CD4-positive, alpha-beta T cell treated with Interleukin-21 for 1 hour (primary cell): Measurements from ENCODE around the gene RTL1.

Source experiments
- DNase-seq: peaks from one replicate; pipeline ENCODE4 v3.0.0-alpha.2; 2020

Gene RTL1

GRCh38 chr14:100864960-100865681, 38.4 kb downstream of the RTL1 start:
- DNase-seq = no peak

DNA sequence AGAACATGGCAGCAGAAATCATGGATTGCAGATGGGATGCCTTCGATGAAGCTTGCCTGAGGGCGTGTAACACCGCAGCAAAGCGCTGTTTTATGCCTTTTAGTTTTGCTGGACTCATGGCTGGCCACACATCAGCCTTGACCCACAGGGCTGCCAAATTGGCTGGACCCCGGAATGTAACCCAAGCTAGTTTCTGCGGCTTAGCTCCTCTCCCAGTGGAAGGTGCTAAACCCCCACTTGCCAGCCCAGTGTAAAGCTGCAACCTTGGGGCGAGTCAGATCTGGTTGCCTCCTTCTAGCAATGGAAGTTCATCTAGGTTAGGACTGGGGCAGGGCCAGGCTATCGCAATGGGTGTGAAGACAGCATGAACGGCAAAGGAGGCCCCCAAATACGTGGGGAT, 39.3 kb downstream of the RTL1 start:
- DNase-seq = no peak

DNA sequence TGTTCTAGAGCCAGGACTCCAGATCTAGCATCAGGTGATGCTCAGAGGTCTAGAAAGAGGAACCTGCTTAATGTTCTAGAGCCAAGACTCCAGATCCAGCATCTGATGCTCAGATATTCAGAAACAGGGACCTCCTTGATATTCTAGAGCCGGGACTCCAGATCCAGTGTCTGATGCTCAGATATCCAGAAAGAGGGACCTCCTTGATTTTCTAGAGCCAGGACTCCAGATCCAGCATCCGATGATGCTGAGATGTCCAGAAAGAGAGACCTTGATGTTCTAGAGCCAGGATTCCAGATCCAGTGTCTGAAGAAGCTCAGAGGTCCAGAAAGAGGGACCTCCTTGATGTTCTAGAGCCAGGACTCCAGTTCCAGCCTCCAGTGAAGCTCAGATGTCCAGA, 40.7 kb downstream of the RTL1 start:
- DNase-seq = no peak

GRCh38 chr14:100862277-100862676, 41.2 kb downstream of the RTL1 start:
- no peak for DNase-seq

DNA sequence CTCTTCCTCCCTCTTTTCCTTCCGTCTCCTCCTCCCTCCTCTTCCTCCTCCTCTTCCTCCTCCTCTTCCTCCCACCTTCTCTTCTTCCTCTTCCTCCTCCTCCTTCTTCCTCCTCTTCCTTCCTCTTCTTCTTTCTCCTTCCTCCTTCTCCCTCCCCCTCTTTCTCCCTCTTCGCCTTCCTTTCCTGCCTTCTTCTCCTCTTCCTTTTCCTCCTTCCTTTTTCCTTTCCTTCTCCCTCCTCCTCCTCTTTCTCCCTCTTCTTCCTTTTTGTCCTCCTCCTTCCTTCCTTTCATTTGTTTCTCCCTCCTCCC, 41.6 kb downstream of the RTL1 start:
- no peak for DNase-seq

DNA sequence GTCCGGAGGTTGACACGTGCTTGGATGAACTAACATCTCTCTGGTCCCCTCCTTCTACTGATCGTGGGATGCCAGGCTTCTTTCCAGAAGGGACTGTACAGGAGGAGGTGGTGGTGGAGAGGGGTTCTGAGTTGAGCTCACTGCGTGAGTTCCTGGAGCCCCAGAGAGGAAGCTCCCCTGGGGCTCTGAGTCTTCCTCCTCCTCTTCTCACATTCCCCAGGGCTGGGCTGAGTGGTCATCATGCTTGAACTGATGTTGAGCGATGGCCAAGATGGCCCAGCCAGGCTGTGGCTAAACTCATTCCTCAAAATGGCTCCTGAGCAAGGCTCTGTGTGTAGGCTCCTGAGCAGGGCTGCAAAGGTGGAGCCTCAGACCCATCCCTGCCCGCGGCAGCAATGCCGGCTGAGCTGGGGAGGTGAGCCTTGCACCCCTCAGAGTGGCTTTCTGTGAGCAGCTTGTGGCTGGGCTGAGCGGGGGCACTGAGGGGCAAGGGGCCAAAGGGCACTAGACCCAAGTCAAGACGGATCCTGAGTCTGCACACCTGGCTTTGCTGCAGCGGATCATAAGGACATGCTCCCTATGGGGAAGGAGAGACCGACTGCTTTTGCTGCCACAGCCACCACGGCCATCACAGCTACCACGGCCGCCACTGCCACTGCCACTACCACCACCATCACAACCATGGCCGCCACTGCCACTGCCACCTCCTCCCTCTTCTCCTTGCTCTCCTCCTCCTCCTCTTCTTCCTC, 42.2 kb downstream of the RTL1 start:
- DNase-seq = no peak

DNA sequence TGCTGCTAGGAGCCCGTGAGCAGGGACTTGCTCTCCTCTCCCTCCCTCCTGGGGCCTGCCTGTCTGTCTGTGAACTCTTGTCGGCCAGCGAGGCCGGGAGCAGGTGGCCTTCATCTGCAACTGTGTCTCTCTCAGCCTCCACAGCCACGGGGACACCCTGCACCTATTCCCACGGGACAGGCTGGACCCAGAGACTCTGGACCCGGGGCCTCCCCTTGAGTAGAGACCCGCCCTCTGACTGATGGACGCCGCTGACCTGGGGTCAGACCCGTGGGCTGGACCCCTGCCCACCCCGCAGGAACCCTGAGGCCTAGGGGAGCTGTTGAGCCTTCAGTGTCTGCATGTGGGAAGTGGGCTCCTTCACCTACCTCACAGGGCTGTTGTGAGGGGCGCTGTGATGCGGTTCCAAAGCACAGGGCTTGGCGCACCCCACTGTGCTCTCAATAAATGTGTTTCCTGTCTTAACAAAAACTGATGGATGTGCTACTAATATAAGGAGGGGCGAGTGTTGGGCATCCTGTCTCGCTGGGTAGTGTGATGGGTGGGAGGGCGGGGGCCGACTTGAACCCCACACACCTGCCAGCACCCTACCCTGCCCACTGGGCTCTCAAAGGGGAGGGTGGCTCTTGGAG, 42.9 kb downstream of the RTL1 start:
- DNase-seq = no peak

DNA sequence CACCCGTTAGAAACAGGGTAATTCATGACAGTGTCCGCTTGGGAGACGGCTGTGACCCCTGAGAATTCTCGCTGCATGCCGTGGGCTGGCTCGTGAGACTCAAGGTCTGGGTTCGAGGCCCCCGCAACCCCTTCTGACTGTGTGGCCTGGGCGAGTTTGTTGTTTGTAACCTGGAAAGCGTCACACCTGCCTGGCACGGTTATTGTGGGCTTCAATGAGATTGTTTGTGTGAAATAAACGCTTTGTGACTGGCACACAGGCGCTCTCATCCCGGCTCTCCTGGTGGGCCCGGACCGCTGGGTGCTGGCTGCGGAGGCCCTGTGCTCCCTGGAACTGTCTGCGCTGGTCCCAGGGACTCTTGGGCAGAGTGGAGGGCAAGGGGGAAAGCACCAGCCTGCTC, 43.7 kb downstream of the RTL1 start:
- DNase-seq = no peak

DNA sequence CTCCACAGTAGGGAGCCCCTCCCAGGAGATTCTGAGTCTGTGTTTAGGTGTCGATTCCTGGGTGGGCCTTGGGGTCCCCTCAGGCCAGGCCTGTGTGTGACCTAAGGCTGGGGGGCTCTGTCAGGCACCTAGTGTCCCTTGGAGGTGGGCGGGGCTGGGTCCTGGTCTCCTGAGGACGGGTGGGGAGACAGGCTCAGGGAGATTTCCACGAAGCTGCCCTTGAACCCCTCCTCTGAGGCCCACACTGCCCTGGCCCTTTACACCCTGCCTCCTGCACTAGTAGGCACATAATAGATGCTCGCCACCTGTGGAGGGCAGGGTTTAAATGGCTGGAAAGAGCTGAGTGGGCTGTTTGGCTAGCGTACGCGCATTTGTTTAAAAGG, 44.7 kb downstream of the RTL1 start:
- DNase-seq = no peak

GRCh38 chr14:100857923-100858837, 45.3 kb downstream of the RTL1 start:
- DNase-seq = no peak

DNA sequence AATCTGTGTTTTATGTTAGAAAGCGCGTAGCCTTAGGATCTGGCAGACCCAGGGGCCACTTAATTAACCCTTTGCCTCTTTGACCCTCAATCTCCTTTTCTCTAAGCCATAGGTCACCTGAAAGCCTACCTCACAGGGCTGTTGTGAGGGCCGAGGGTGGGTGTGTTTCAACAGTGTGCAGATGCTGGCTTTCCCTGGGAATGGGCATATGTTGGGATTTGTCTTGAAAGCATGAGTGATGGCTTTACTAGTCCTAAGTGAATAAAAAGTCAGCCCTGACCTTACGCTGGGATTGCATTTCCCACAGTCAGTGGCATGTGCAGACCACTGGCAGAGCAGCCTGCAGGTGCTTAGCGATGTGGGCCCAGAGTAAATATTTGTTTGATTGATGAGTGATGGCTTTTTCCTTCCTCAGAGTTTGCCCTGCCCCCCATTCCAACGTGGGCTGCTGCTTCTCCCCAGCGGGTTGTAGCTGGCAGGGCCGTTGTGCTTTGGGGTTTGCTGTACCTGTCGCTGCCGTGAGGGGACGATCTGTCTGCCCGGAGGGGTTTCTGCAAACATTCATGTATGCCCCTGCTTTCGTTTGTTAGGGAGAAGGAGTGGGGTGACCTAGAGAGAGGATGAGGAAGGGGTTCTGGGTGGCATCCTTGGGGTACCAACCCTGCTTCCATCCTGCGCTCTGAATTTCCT, 46.1 kb downstream of the RTL1 start:
- DNase-seq = no peak

GRCh38 chr14:100856056-100856950, 47.2 kb downstream of the RTL1 start:
- DNase-seq = no peak

GRCh38 chr14:100855256-100855930, 48.1 kb downstream of the RTL1 start:
- DNase-seq = no peak

DNA sequence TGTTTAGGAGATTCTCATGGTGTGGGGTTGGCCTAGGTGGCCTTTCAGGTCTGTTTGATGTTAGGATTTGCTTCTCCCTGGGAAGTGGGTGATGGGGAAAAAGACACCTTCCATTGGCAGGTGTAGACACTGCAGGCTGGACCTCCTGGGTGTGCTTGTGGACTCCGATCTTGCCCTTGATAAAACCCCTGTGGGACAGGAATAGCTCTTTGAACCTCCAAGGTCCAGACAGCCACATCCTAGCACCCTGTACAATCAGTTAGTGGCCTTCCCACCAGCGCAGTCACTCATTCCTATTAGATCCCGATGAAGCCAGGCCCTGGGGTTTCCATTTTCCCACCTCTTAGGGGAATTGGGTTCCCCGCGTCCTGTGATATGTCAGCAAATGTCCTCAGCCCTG, 49.1 kb downstream of the RTL1 start:
- no peak for DNase-seq

- no peak for DNase-seq
Observed at GRCh38 chr14:100851946-100852620, 51.4 kb downstream of the RTL1 start.

DNA sequence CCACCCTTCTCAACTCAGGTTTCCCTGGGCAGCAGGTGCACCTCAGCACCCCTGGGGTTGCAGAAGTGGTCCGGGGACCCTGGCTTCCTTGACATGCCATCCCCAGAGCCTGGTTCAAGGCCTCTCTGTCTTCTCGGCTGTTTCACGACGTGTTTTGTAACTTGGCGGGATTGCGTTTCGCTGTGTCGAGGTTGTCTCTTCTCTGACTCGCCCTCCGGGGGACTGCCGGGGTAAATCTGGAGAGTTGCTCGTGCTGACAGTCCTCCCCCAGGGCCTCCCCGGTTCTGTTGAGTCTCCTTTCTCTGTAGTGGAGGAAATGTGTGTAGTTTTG, 52.0 kb downstream of the RTL1 start:
- no peak for DNase-seq

DNA sequence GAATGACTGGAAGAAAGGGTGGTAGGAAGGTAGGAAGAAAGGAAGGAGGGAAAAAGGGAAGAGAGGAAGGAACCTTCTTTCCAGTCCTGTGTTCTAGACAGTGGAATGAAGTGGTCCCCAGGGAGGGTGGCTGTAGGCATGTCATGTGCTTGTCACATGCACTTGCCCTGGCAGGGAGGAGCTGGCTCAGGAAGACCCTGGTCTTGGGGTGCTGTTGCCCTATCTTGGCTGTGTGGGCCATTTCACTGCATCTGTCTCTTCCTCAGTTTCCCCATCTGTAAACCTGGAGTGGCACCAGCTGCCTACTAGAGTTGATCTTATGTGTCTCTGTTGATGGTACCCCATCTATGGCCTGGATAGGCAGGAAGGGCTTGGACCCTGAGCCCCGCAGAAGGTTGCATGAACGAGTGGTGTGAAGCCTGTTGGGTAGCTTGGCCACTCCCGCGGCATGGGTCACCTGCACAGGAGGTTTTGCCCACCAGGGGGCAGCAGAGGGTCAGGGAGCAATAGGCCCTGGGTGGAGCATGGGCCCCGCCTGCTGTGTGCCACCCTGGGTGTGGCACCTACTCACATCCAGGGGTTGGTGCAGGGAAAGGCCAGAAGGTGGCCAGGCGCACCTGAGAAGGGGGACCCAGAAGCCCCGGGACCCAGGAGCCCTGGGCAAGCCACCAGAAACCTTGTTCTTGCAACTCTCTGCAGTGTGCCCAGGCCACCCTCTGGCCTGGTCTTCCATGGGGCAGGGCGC, 52.5 kb downstream of the RTL1 start:
- DNase-seq = peak; percentile 71

GRCh38 chr14:100849115-100849781, 54.3 kb downstream of the RTL1 start:
- no peak for DNase-seq

DNA sequence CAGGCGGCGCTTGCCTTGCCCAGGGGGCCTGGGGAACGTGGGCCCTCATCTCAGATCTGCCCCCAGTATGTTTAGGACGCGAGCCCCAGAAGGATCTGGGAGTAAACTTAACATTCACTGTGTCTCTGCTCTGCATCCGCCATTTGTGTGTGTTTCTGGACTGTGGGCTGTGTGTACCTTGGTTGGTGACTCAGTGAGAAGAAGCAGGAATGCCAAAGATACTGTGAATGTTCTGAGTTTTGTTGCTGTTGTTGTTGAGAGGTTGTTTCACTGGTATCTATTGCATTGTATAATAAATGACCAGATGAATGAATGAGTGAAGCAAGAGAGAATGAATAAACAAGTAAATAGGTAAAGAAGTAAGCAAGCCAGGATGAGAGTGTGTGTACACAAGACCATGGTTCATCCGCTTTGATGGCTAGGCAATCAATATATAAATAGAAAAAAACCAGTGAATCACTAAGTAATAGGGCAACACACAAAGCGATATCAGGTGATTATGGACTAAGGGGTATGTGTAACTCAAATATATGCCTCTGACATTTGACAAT, 57.1 kb downstream of the RTL1 start:
- DNase-seq = no peak
